Uterus (tissue), 4 donors: ENCODE data around the gene NFILZ. TPM values are rescaled to one million over a fixed set of nuclear protein-coding genes. Genes with fewer than 3 reads are reported as not detected.

Experiments
- DNase-seq, 2 donors: peaks; one replicate each; pipeline ENCODE4 v3.0.0-alpha.2; 2019 to 2020
- H3K27ac ChIP-seq, 2 donors: fragments of 200-600 bp; sonication (generic); 1 replicate in 1 of 2; 2 replicates in 1 of 2; pipeline ENCODE4 v1.5.1; 2016 to 2018
- H3K27me3 ChIP-seq, 2 donors: fragments of 200-600 bp; sonication (generic); one replicate each; pipeline ENCODE4 v1.5.1; 2018 to 2019; ENCODE audit warnings: control low read depth in 1 of 2
- H3K36me3 ChIP-seq, 2 donors: fragments of 200-600 bp; sonication (generic); one replicate each; pipeline ENCODE4 v1.5.1; 2019; ENCODE audit warnings: control low read depth in 1 of 2
- H3K4me1 ChIP-seq, 2 donors: fragments of 200-600 bp; sonication (generic); one replicate each; pipeline ENCODE4 v1.5.1; 2018 to 2019; ENCODE audit warnings: control low read depth in 1 of 2
- H3K4me3 ChIP-seq, 2 donors: fragments of 200-600 bp; sonication (generic); 1 replicate in 1 of 2; 2 replicates in 1 of 2; pipeline ENCODE4 v1.5.1; 2018 to 2019; ENCODE audit warnings: mild to moderate bottlenecking in 1 of 2
- H3K9me3 ChIP-seq, 2 donors: fragments of 200-600 bp; sonication (generic); one replicate each; pipeline ENCODE4 v1.5.1; 2019; ENCODE audit warnings: control low read depth in 1 of 2
- CTCF ChIP-seq, 4 experiments: fragments of 200-600 bp in 2 of 4; fragments of 450-650 bp in 2 of 4; sonication (generic) in 2 of 4; IDR thresholded peaks; one replicate each; pipeline ENCODE4 v1.5.1; 2016 to 2019; ENCODE audit warnings: antibody characterized with exemption in 4 of 4, mild to moderate bottlenecking in 2 of 4, moderate library complexity in 1 of 4
- POLR2A ChIP-seq, 2 donors: fragments of 450-650 bp; IDR thresholded peaks; one replicate each; pipeline ENCODE4 v1.6.1; 2016; ENCODE audit warnings: antibody characterized with exemption in 2 of 2, mild to moderate bottlenecking in 1 of 2, moderate library complexity in 1 of 2
- intact Hi-C: fragments of 100-400 bp; cut with DNase I; formaldehyde crosslinking; loops from one replicate; pipeline ENCODE4 v1.15.1; 2023; ENCODE audit warnings: low total_unique reads
- total RNA-seq, 4 donors: library from RNA; depleted of rRNA in 3 of 4; stranded (reverse); fragments of >200 nt in 3 of 4; gene quantifications; one replicate each; pipeline versions ENCODE4 v1.1.0 to v1.2.4, GENCODE V29; 2014 to 2023
- donor health status: DM: yes; HTN: yes; CAD: no.

NFILZ gene
- total RNA-seq, 4 donors from 2014 or later: not detected

GRCh38 chr19:8611391-8611876, 19.0 kb upstream of the NFILZ start:
- Histone ChIP-seq H3K9me3 (no peaks in the 10 kb centered on the region), H3K27ac (peak overlapping the region; percentile 88 to 92), H3K36me3 (no peaks in the 10 kb centered on the region), H3K4me1 (peaks cover 5 to 15% of the 10 kb centered on the region in 2 donors), H3K4me3 (no peak overlapping the region), H3K27me3 (no peaks in the 10 kb centered on the region)
- no peak for TF ChIP-seq CTCF (IDR thresholded peaks at IDR 0.05)
- TF ChIP-seq POLR2A (IDR thresholded peaks at IDR 0.05): no peak
- DNase-seq: peak; percentile 31 to 36
- intact Hi-C loops: no loop called here

GRCh38 chr19:8611877-8612806, 18.3 kb upstream of the NFILZ start:
- H3K4me1 ChIP-seq: peaks cover 5 to 14% of the 10 kb centered on the region in 2 donors
- intact Hi-C loops: no loop called here
- no peaks in the 10 kb centered on the region for H3K36me3 ChIP-seq
- no peaks in the 10 kb centered on the region for H3K27me3 ChIP-seq
- no peak overlapping the region for H3K4me3 ChIP-seq
- peak; percentile 71 to 76 for DNase-seq
- no peaks in the 10 kb centered on the region for H3K9me3 ChIP-seq
- TF ChIP-seq CTCF (IDR thresholded peaks at IDR 0.05) (no peak), POLR2A (IDR thresholded peaks at IDR 0.05) (no peak)
- H3K27ac ChIP-seq: peak overlapping the region; percentile 88 to 92

DNA sequence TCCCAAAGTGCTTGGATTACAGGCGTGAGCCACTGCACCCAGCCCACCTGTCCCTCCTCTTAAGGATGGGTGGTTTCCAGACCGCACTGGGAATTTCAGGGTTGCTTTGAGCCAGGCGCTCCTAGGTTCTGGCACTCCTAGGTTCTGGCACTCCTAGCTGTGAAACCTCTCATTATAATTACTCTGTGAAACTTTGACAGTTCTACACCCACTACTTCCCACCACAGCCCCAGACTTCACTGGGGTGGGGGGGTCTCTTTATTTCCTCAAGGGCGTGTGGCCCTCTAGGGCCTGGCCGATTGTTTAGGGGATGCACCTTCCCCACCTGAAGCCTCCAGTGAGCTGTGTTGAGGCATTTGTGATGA, 17.6 kb upstream of the NFILZ start:
- H3K27me3 ChIP-seq: no peaks in the 10 kb centered on the region
- DNase-seq: no peak
- TF ChIP-seq CTCF (IDR thresholded peaks at IDR 0.05) (no peak), POLR2A (IDR thresholded peaks at IDR 0.05) (no peak)
- no peaks in the 10 kb centered on the region for H3K9me3 ChIP-seq
- intact Hi-C loops: no loop called here
- H3K4me1 ChIP-seq: peaks cover 5 to 10% of the 10 kb centered on the region in 2 donors
- no peaks in the 10 kb centered on the region for H3K36me3 ChIP-seq
- H3K27ac ChIP-seq: no peak overlapping the region
- no peak overlapping the region for H3K4me3 ChIP-seq

GRCh38 chr19:8614455-8614854, 16.0 kb upstream of the NFILZ start:
- Histone ChIP-seq H3K4me3 (no peak overlapping the region), H3K4me1 (peaks cover 0 to 6% of the 10 kb centered on the region in 2 donors), H3K27me3 (no peaks in the 10 kb centered on the region), H3K36me3 (no peaks in the 10 kb centered on the region), H3K9me3 (no peaks in the 10 kb centered on the region), H3K27ac (no peak overlapping the region)
- TF ChIP-seq POLR2A (IDR thresholded peaks at IDR 0.05): no peak
- TF ChIP-seq CTCF (IDR thresholded peaks at IDR 0.05): no peak
- intact Hi-C loops: no loop called here
- no peak for DNase-seq

DNA sequence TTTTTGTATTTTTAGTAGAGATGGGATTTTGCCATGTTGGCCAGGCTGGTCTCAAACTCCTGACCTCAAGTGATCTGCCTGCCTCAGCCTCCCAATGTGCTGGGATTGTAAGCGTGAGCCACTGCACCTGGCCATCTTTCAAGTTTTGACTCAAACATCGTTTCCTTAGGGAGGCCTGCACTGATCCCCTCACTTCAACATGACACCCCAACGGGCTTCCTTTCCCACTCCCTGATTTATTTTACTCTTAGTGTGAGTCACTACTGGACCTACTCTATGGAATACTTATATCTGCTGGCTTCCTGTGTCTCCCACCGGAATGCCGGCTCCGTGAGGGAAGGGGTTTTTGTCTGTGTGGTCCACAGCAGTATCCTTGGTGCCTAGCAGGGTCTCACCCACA, 15.4 kb upstream of the NFILZ start:
- Histone ChIP-seq H3K27ac (peak overlapping the region; percentile 11 to 32), H3K4me3 (no peak overlapping the region), H3K9me3 (no peaks in the 10 kb centered on the region), H3K36me3 (no peaks in the 10 kb centered on the region), H3K4me1 (peaks cover 0 to 6% of the 10 kb centered on the region in 2 donors), H3K27me3 (no peaks in the 10 kb centered on the region)
- TF ChIP-seq POLR2A (IDR thresholded peaks at IDR 0.05) (no peak), CTCF (IDR thresholded peaks at IDR 0.05) (no peak)
- intact Hi-C loops: no loop called here
- DNase-seq: no peak
